Smooth muscle cell (in vitro differentiated cells): ENCODE data around the gene SUSD3. TPM values are rescaled to one million over a fixed set of nuclear protein-coding genes. Genes with fewer than 3 reads are reported as not detected.

Experiments used
- DNase-seq: peaks from one replicate; lab custom pipeline; 2025; ENCODE audit not compliant: unreplicated experiment; lab: John Stamatoyannopoulos, UW
- H2AFZ ChIP-seq: fragments of 200-600 bp; sonication (generic); 2 replicates; pipeline ENCODE4 v1.6.0; 2016; ENCODE audit warnings: antibody characterized with exemption, low read depth, mild to moderate bottlenecking
- H3F3A ChIP-seq: fragments of 200-600 bp; sonication (generic); 2 replicates; pipeline ENCODE4 v1.6.0; 2017; ENCODE audit warnings: antibody characterized with exemption, low read depth
- H3K27ac ChIP-seq: fragments of 200-600 bp; sonication (generic); 2 replicates; pipeline ENCODE4 v1.5.1; 2016; ENCODE audit warnings: low read depth, mild to moderate bottlenecking
- H3K27me3 ChIP-seq: fragments of 200-600 bp; sonication (generic); 2 replicates; pipeline ENCODE4 v1.6.1; 2016; ENCODE audit warnings: low read depth, mild to moderate bottlenecking
- H3K36me3 ChIP-seq: fragments of 200-600 bp; sonication (generic); 2 replicates; pipeline ENCODE4 v1.5.1; 2016; ENCODE audit warnings: low read depth
- H3K4me1 ChIP-seq: fragments of 200-600 bp; sonication (generic); 2 replicates; pipeline ENCODE4 v1.5.1; 2016; ENCODE audit warnings: low read depth
- H3K4me2 ChIP-seq: fragments of 200-600 bp; sonication (generic); 2 replicates; pipeline ENCODE4 v1.6.0; 2016; ENCODE audit warnings: mild to moderate bottlenecking
- H3K4me3 ChIP-seq: fragments of 200-600 bp; sonication (generic); 2 replicates; pipeline ENCODE4 v1.5.1; 2016; ENCODE audit warnings: mild to moderate bottlenecking
- H3K79me2 ChIP-seq: fragments of 200-600 bp; sonication (generic); 2 replicates; pipeline ENCODE4 v1.6.0; 2016; ENCODE audit warnings: low read depth, mild to moderate bottlenecking
- H3K9ac ChIP-seq: fragments of 200-600 bp; sonication (generic); 2 replicates; pipeline ENCODE4 v1.6.0; 2016; ENCODE audit warnings: low read depth
- H3K9me3 ChIP-seq: fragments of 200-600 bp; sonication (generic); replicated peaks from 2 replicates; pipeline ENCODE4 v1.5.1; 2016; ENCODE audit warnings: low read depth
- H4K20me1 ChIP-seq: fragments of 200-600 bp; sonication (generic); 2 replicates; pipeline ENCODE4 v1.6.0; 2016; ENCODE audit warnings: low read depth
- WGBS: methylation state at CpG from one replicate; pipeline ENCODE4 v1.1.7; 2016; ENCODE audit warnings: low lambda C conversion rate; 5-methylcytosine and 5-hydroxymethylcytosine counted together
- polyA plus RNA-seq: library from polyadenylated mRNA; unstranded; fragments of >200 nt; fragmentation: Nextera tagmentation; extraction: Ambion mirVana; gene quantifications from 2 replicates; pipeline ENCODE4 v1.2.1, GENCODE V29; 2016
- total RNA-seq: library from RNA; depleted of rRNA; stranded (reverse); fragments of >200 nt; gene quantifications from 2 replicates; pipeline ENCODE4 v1.2.3, GENCODE V29; 2014
- TF ChIP-seq, protein P1 (sequence below): fragments of 200-600 bp; sonication (generic); IDR thresholded peaks from 2 replicates; pipeline ENCODE4 v1.5.1; 2017; ENCODE audit warnings: borderline replicate concordance, mild to moderate bottlenecking, antibody characterized with exemption; ENCODE audit not compliant: insufficient read depth, poor library complexity, severe bottlenecking

The SUSD3 gene
- total and polyA plus RNA-seq, 2 experiments from 2014 or later: 0.34 TPM; not detected in 1

DNA sequence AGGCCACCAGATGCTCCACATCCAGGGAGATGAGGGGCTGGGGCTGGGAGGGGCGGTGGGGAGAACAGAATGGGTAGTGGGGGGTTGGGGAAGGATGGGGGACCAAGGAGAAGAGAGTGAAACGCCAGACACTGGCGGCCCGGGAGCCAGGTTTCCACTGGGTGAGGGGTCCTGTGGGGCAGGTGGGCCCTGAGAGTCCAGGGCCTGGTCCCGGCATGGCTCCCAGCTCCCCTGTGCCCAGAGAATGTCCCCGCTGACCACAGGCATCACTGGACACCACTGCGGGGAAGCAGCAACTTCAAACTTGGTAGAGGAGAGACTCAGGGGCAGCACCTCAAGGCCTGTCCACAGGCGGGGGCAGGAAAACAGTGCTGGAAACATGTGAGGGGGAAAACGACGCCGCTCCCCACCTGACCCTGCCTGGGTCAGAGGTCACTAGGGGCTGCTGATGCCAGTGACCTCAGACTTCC is 62.4 kb downstream of the SUSD3 start:
- DNase-seq: no peak
- H3K79me2 ChIP-seq: no peaks in the 10 kb centered on the region
- 96% methylated on average over 11 of the region's 11 CpGs for WGBS

DNA sequence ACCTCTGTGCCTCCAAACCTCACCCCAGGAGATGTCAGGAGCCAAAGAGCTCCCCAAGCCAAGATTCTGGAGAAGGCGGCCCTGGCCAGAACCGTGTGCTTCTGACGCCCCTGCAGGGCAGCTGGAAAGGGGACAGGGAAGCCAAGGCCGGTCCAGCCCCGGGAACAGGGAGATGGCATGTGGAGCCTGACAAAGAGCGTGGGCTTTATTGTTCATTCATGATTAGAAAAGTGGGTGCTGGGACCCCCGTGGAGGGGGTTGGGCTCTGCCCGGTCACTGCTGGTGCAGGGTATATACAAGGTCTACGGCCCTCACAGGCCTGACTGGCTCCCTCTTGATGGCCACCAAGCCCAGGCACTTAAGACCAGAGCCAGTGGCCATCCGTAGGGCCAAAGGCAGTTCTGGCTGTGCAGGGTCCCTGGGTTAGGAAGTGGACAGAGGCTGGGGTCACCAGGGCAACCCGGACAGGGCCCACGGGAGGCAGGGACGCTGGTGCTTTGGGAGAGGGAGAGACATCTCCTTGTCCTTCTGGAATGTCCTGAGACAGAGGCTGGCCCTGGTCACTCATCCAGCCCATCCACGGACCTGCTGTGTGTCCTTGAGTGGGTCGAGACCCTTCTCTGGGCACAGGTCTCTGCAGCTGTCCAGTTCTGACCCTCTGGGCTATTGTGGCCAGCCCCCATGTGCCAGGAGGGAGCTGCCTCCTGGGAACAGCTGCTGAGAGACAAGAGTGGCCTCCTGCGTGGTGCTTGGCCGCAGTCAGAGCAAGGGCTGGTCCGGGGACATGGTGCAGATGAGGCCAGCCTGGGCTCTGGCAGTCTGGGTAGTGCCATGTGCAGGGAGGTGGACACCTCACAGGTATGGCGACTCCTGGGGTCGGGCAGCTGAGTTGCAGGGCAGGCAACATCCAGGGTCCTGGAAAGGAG is 63.1 kb downstream of the SUSD3 start:
- no peaks in the 10 kb centered on the region for H3F3A ChIP-seq
- no peak overlapping the region for H3K4me3 ChIP-seq
- no peaks in the 10 kb centered on the region for H3K27me3 ChIP-seq
- no peaks in the 10 kb centered on the region for H3K79me2 ChIP-seq
- no peak overlapping the region for H2AFZ ChIP-seq
- H3K36me3 ChIP-seq: no peaks in the 10 kb centered on the region
- no peak overlapping the region for H3K4me2 ChIP-seq
- H3K9me3 ChIP-seq: no peaks in the 10 kb centered on the region
- no peak overlapping the region for H3K27ac ChIP-seq
- peaks cover 3% of the 10 kb centered on the region for H3K4me1 ChIP-seq
- 94% methylated on average over 20 of the region's 20 CpGs for WGBS
- DNase-seq: no peak
- H4K20me1 ChIP-seq: no peaks in the 10 kb centered on the region
- H3K9ac ChIP-seq: no peak overlapping the region
- TF ChIP-seq, protein P1, sequence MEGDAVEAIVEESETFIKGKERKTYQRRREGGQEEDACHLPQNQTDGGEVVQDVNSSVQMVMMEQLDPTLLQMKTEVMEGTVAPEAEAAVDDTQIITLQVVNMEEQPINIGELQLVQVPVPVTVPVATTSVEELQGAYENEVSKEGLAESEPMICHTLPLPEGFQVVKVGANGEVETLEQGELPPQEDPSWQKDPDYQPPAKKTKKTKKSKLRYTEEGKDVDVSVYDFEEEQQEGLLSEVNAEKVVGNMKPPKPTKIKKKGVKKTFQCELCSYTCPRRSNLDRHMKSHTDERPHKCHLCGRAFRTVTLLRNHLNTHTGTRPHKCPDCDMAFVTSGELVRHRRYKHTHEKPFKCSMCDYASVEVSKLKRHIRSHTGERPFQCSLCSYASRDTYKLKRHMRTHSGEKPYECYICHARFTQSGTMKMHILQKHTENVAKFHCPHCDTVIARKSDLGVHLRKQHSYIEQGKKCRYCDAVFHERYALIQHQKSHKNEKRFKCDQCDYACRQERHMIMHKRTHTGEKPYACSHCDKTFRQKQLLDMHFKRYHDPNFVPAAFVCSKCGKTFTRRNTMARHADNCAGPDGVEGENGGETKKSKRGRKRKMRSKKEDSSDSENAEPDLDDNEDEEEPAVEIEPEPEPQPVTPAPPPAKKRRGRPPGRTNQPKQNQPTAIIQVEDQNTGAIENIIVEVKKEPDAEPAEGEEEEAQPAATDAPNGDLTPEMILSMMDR: no peak

More for the DNA sequence above, 62.4 kb downstream of the SUSD3 start:
- TF ChIP-seq, protein P1: no peak
- no peak overlapping the region for H3K4me3 ChIP-seq
- no peaks in the 10 kb centered on the region for H3K27me3 ChIP-seq
- H4K20me1 ChIP-seq: no peaks in the 10 kb centered on the region
- H2AFZ ChIP-seq: no peak overlapping the region
- H3K4me2 ChIP-seq: no peak overlapping the region
- H3K36me3 ChIP-seq: no peaks in the 10 kb centered on the region
- H3K4me1 ChIP-seq: no peaks in the 10 kb centered on the region
- H3K9ac ChIP-seq: no peak overlapping the region
- H3K27ac ChIP-seq: no peak overlapping the region
- H3K9me3 ChIP-seq: no peaks in the 10 kb centered on the region
- H3F3A ChIP-seq: no peaks in the 10 kb centered on the region

DNA sequence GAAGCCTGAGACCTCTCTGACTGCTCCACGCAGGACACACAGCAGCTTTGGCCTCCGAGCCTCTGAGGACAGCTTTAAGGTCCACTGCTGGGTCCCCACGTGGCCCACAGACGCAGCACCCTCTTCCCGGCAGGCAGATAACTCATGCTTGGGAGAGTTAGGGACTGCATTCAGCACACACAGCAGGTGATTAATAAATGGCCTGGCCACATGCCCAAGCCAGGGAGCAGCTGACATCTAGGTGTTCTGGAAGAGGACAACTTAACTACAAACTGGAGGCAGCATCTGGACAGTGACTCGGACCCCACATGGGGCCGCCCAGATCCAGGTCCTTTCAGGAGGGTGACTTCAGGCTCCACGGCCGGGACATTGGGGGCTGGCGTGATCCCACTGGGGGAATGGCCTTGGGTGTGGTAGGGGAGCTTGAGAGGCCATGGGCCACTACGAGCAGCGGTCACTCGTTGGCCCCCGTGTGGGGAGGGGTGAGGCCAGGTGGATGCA is 64.3 kb downstream of the SUSD3 start:
- Histone ChIP-seq H3F3A (peaks cover 2% of the 10 kb centered on the region), H2AFZ (no peak overlapping the region), H3K9ac (no peak overlapping the region), H3K27ac (no peak overlapping the region), H3K36me3 (no peaks in the 10 kb centered on the region), H3K4me2 (no peak overlapping the region), H4K20me1 (no peaks in the 10 kb centered on the region), H3K27me3 (no peaks in the 10 kb centered on the region), H3K4me1 (peaks cover 12% of the 10 kb centered on the region), H3K9me3 (no peaks in the 10 kb centered on the region), H3K4me3 (no peak overlapping the region), H3K79me2 (no peaks in the 10 kb centered on the region)
- TF ChIP-seq, protein P1: no peak
- DNase-seq: no peak
- WGBS: 99% methylated on average over 14 of the region's 14 CpGs
